Esophagus mucosa (tissue), 1 donor: ENCODE data around the gene ARHGEF1. TPM values are rescaled to one million over a fixed set of nuclear protein-coding genes. Genes with fewer than 3 reads are reported as not detected.

Experiments used
- ATAC-seq: fragments of 200-7000 bp; cut with Tn5 transposase; one replicate; pipeline ENCODE4 v1.9.1; 2020
- total RNA-seq: library from RNA; stranded (reverse); gene quantifications from one replicate; pipeline ENCODE4 v1.2.4, GENCODE V29; 2023
- donor health status: DM: yes; HTN: yes; CAD: no.

Gene ARHGEF1
- total RNA-seq, 1 donor from 2014 or later = 53.9 TPM

GRCh38 chr19:41883821-41884733 lies 1.1 kb downstream of the ARHGEF1 start:
- ATAC-seq = peak; percentile 92

- ATAC-seq = no peak
Measured at GRCh38 chr19:41886761-41887710, 4.1 kb downstream of the ARHGEF1 start.

- ATAC-seq = peak; percentile 8
Measured at GRCh38 chr19:41887711-41888382, 4.9 kb downstream of the ARHGEF1 start.

GRCh38 chr19:41888926-41889325 lies 5.9 kb downstream of the ARHGEF1 start:
- no peak for ATAC-seq

- ATAC-seq = no peak
Measured at GRCh38 chr19:41889896-41890295, 6.9 kb downstream of the ARHGEF1 start.

- no peak for ATAC-seq
Measured at GRCh38 chr19:41890936-41891335, 8.0 kb downstream of the ARHGEF1 start.

GRCh38 chr19:41892173-41892902 lies 9.4 kb downstream of the ARHGEF1 start:
- ATAC-seq = no peak

- ATAC-seq = no peak
Measured at GRCh38 chr19:41893899-41894298, 10.9 kb downstream of the ARHGEF1 start.

- no peak for ATAC-seq
Measured at GRCh38 chr19:41894350-41894749, 11.4 kb downstream of the ARHGEF1 start.

GRCh38 chr19:41895745-41896580 lies 13.0 kb downstream of the ARHGEF1 start:
- ATAC-seq = no peak

- ATAC-seq = no peak
Measured at GRCh38 chr19:41896581-41896942, 13.6 kb downstream of the ARHGEF1 start.

- no peak for ATAC-seq
Measured at GRCh38 chr19:41897181-41897580, 14.2 kb downstream of the ARHGEF1 start.

- ATAC-seq = no peak
Measured at GRCh38 chr19:41897820-41898219, 14.8 kb downstream of the ARHGEF1 start.

GRCh38 chr19:41898235-41898634 lies 15.3 kb downstream of the ARHGEF1 start:
- no peak for ATAC-seq

GRCh38 chr19:41901707-41902360 lies 18.9 kb downstream of the ARHGEF1 start:
- no peak for ATAC-seq

GRCh38 chr19:41902594-41902993 lies 19.6 kb downstream of the ARHGEF1 start:
- ATAC-seq = no peak

GRCh38 chr19:41903193-41903953 lies 20.4 kb downstream of the ARHGEF1 start:
- no peak for ATAC-seq

GRCh38 chr19:41904118-41904870 lies 21.3 kb downstream of the ARHGEF1 start:
- peak; percentile 46 for ATAC-seq
